Activated CD4-positive, alpha-beta T cell treated with anti-CD3 and anti-CD28 coated beads, Interleukin-2, amount 10 ng/mL, durations not matched to agents 7 days and 5 days (primary cell): ENCODE data around the gene MYL1. TPM values are rescaled to one million over a fixed set of nuclear protein-coding genes. Genes with fewer than 3 reads are reported as not detected.

Source experiments
- CTCF ChIA-PET: fragments of 350-600 bp; sonication (Branson Sonifier 250); formaldehyde crosslinking; loops from one replicate; lab custom pipeline; 2021; ENCODE audit warnings: antibody characterized with exemption; lab: Charles Lee
- POLR2A ChIA-PET: fragments of 350-600 bp; sonication (Branson Sonifier 250); formaldehyde crosslinking; loops from one replicate; lab custom pipeline; 2021; ENCODE audit warnings: antibody characterized with exemption; lab: Charles Lee
- DNase-seq: peaks from one replicate; pipeline ENCODE4 v3.0.0-alpha.2; 2020
- H3K27ac Mint-ChIP-seq: one replicate; pipeline ENCODE4 v1.8.0; 2021; ENCODE audit warnings: mild to moderate bottlenecking, moderate library complexity, mixed read lengths
- H3K27me3 Mint-ChIP-seq: one replicate; pipeline ENCODE4 v1.8.0; 2021; ENCODE audit warnings: mixed read lengths
- H3K36me3 Mint-ChIP-seq: one replicate; pipeline ENCODE4 v1.8.0; 2021; ENCODE audit warnings: low read depth, mixed read lengths
- H3K4me1 Mint-ChIP-seq: one replicate; pipeline ENCODE4 v1.8.0; 2021; ENCODE audit warnings: mixed read lengths
- H3K4me3 Mint-ChIP-seq: one replicate; pipeline ENCODE4 v1.8.0; 2021; ENCODE audit warnings: mild to moderate bottlenecking, moderate library complexity, mixed read lengths
- H3K9me3 Mint-ChIP-seq: one replicate; pipeline ENCODE4 v1.8.0; 2021; ENCODE audit warnings: mixed read lengths
- total RNA-seq, 2 experiments: library from RNA; stranded (reverse); gene quantifications; one replicate each; pipeline ENCODE4 v1.2.3, GENCODE V29; 2021

MYL1 gene
- total RNA-seq, 2 experiments from 2014 or later = not detected

- no peaks in the 10 kb centered on the region for H3K36me3 Mint-ChIP-seq
- no peaks in the 10 kb centered on the region for H3K27me3 Mint-ChIP-seq
- no peaks in the 10 kb centered on the region for H3K9me3 Mint-ChIP-seq
- DNase-seq = no peak
- ChIA-PET CTCF (no interaction called here), POLR2A (no interaction called here)
- no peaks in the 10 kb centered on the region for H3K4me1 Mint-ChIP-seq
- no peak overlapping the region for H3K4me3 Mint-ChIP-seq
- no peak overlapping the region for H3K27ac Mint-ChIP-seq
These were observed 55.3 kb downstream of the MYL1 start for GRCh38 chr2:210259687-210260086.

- H3K27me3 Mint-ChIP-seq = no peaks in the 10 kb centered on the region
- no peaks in the 10 kb centered on the region for H3K36me3 Mint-ChIP-seq
- CTCF ChIA-PET = no interaction called here
- POLR2A ChIA-PET = no interaction called here
- no peak overlapping the region for H3K4me3 Mint-ChIP-seq
- H3K27ac Mint-ChIP-seq = no peak overlapping the region
- no peaks in the 10 kb centered on the region for H3K9me3 Mint-ChIP-seq
- no peak for DNase-seq
- no peaks in the 10 kb centered on the region for H3K4me1 Mint-ChIP-seq
These were observed 62.0 kb downstream of the MYL1 start for GRCh38 chr2:210252699-210253606.

- Mint-ChIP-seq H3K36me3 (no peaks in the 10 kb centered on the region), H3K27ac (no peak overlapping the region), H3K4me3 (no peak overlapping the region), H3K27me3 (no peaks in the 10 kb centered on the region), H3K9me3 (no peaks in the 10 kb centered on the region), H3K4me1 (no peaks in the 10 kb centered on the region)
- ChIA-PET POLR2A (no interaction called here), CTCF (no interaction called here)
- no peak for DNase-seq
These were observed 64.4 kb downstream of the MYL1 start for GRCh38 chr2:210250622-210251021.

Other genes with a start within 250 kb of the MYL1 start
- gene KANSL1L, start 143.8 kb downstream of the MYL1 start, total RNA-seq = 1 to 10 TPM; 5.7 to 7.4 TPM
- gene ACADL, start 89.7 kb downstream of the MYL1 start, total RNA-seq = not detected
- gene LANCL1, start 161.6 kb upstream of the MYL1 start, total RNA-seq = 10 to 100 TPM; 34.3 to 39.5 TPM
- 1 to 10 TPM in 1 of 2 experiments, under 1 TPM in 1; 0.48 to 1.4 TPM for gene CPS1, start 241.4 kb upstream of the MYL1 start, total RNA-seq